SK-N-SH (cell line): ENCODE data around the gene AP1AR. TPM values are rescaled to one million over a fixed set of nuclear protein-coding genes. Genes with fewer than 3 reads are reported as not detected.

Experiments used
- CTCF ChIA-PET: fragments of 300-600, 350-600 bp; formaldehyde crosslinking; extraction: SDS; loops from one replicate; lab custom pipeline; 2021; lab: Yijun Ruan, JAX
- POLR2A ChIA-PET: fragments of 350-600 bp; sonication (Branson Sonifier 250); formaldehyde crosslinking; extraction: SDS; loops from one replicate; lab custom pipeline; 2020; ENCODE audit warnings: antibody characterized with exemption, inconsistent platforms; lab: Yijun Ruan, JAX
- DNase-seq: peaks from one replicate; pipeline ENCODE4 v3.0.0; 2012
- H2AFZ ChIP-seq: fragments of 200-600 bp; sonication (generic); 2 replicates; pipeline ENCODE4 v1.8.1; 2016; ENCODE audit warnings: antibody characterized with exemption, mild to moderate bottlenecking, low read depth
- H3F3A ChIP-seq: fragments of 200-600 bp; sonication (generic); replicated peaks from 2 replicates; pipeline ENCODE3; 2016; ENCODE audit warnings: antibody characterized with exemption, mild to moderate bottlenecking; ENCODE audit not compliant: insufficient read depth
- H3K27ac ChIP-seq, 2 experiments: fragments of 200-500 bp in 1 of 2; fragments of 200-600 bp in 1 of 2; sonication (Bioruptor generic) in 1 of 2; sonication (generic), shearing (Covaris generic) in 1 of 2; 2 replicates each; pipeline versions ENCODE4 v1.5.1 to v1.6.1; 2014 to 2016; ENCODE audit warnings: low read depth in 2 of 2, inconsistent platforms in 1 of 2, low read length in 1 of 2, mild to moderate bottlenecking in 1 of 2, mixed read lengths in 1 of 2
- H3K27me3 ChIP-seq: fragments of 200-600 bp; sonication (generic), shearing (Covaris generic); 2 replicates; pipeline ENCODE4 v1.6.1; 2016; ENCODE audit warnings: mixed run types; ENCODE audit not compliant: insufficient read depth
- H3K36me3 ChIP-seq, 2 experiments: fragments of 200-500 bp in 1 of 2; fragments of 200-600 bp in 1 of 2; sonication (Bioruptor generic) in 1 of 2; sonication (generic) in 1 of 2; replicated peaks in 1 of 2; 2 replicates each; pipeline versions ENCODE3 to v1.5.1; 2014 to 2016; ENCODE audit warnings: low read length in 1 of 2, mild to moderate bottlenecking in 1 of 2; ENCODE audit not compliant: insufficient read depth in 2 of 2, control insufficient read depth in 1 of 2
- H3K4me1 ChIP-seq, 2 experiments: fragments of 200-500 bp in 1 of 2; fragments of 200-600 bp in 1 of 2; sonication (Bioruptor generic) in 1 of 2; sonication (generic), shearing (Covaris generic) in 1 of 2; 2 replicates each; pipeline versions ENCODE4 v1.5.1 to v1.6.1; 2014 to 2016; ENCODE audit warnings: low read depth in 1 of 2, low read length in 1 of 2, mixed run types in 1 of 2; ENCODE audit not compliant: insufficient read depth in 2 of 2, control insufficient read depth in 1 of 2
- H3K4me2 ChIP-seq: fragments of 200-600 bp; sonication (generic), shearing (Covaris generic); 2 replicates; pipeline ENCODE4 v1.6.1; 2017; ENCODE audit warnings: mixed run types
- H3K4me3 ChIP-seq, 2 experiments: fragments of 200-500 bp in 1 of 2; fragments of 200-600 bp in 1 of 2; sonication (Bioruptor generic) in 1 of 2; sonication (generic), shearing (Covaris generic) in 1 of 2; 2 replicates each; pipeline versions ENCODE4 v1.5.1 to v1.8.1; 2014 to 2016; ENCODE audit warnings: low read depth in 2 of 2, inconsistent platforms in 1 of 2, low read length in 1 of 2, mild to moderate bottlenecking in 1 of 2, mixed read lengths in 1 of 2, moderate library complexity in 1 of 2
- H3K79me2 ChIP-seq: fragments of 200-600 bp; sonication (generic); 2 replicates; pipeline ENCODE4 v1.8.1; 2017; ENCODE audit warnings: mild to moderate bottlenecking; ENCODE audit not compliant: insufficient read depth
- H3K9ac ChIP-seq: fragments of 200-600 bp; sonication (generic); 2 replicates; pipeline ENCODE4 v1.6.1; 2017; ENCODE audit warnings: mixed run types
- H3K9me2 ChIP-seq: fragments of 200-600 bp; sonication (generic); 2 replicates; pipeline ENCODE4 v1.6.1; 2017; ENCODE audit warnings: mixed run types
- H3K9me3 ChIP-seq: fragments of 200-600 bp; sonication (generic); 2 replicates; pipeline ENCODE4 v1.6.1; 2017; ENCODE audit warnings: mixed run types, mild to moderate bottlenecking, moderate library complexity
- H4K20me1 ChIP-seq: fragments of 200-600 bp; sonication (generic); 2 replicates; pipeline ENCODE4 v1.6.1; 2017; ENCODE audit warnings: mild to moderate bottlenecking, mixed run types; ENCODE audit not compliant: insufficient read depth
- CTCF ChIP-seq: fragments of 200-600 bp; sonication (generic); IDR thresholded peaks from 2 replicates; pipeline ENCODE4 v1.6.1; 2017; ENCODE audit warnings: antibody characterized with exemption, mild to moderate bottlenecking, moderate library complexity
- ELF1 ChIP-seq: IDR thresholded peaks from 2 replicates; pipeline ENCODE4 v1.4.0; 2012
- FOSL2 ChIP-seq: IDR thresholded peaks from 2 replicates; pipeline ENCODE4 v1.4.0; 2012; ENCODE audit warnings: low read depth, mild to moderate bottlenecking, moderate library complexity, borderline replicate concordance
- FOXJ3 ChIP-seq: sonication (generic); formaldehyde crosslinking; IDR thresholded peaks from 2 replicates; pipeline ENCODE4 v1.5.1; 2020; ENCODE audit warnings: mild to moderate bottlenecking, missing genetic modification reagents
- GABPA ChIP-seq: IDR thresholded peaks from 2 replicates; pipeline ENCODE4 v1.4.0; 2012; ENCODE audit warnings: low read depth, mild to moderate bottlenecking
- GATA2 ChIP-seq: sonication (generic); formaldehyde crosslinking; IDR thresholded peaks from 2 replicates; pipeline ENCODE4 v1.5.0; 2020; ENCODE audit warnings: mild to moderate bottlenecking, missing genetic modification reagents
- JUND ChIP-seq: IDR thresholded peaks from 2 replicates; pipeline ENCODE4 v1.4.0; 2012
- MAX ChIP-seq: IDR thresholded peaks from 2 replicates; pipeline ENCODE4 v1.4.0; 2012; ENCODE audit warnings: low read depth
- MEF2A ChIP-seq: IDR thresholded peaks from 2 replicates; pipeline ENCODE4 v1.4.0; 2012; ENCODE audit warnings: low read depth, borderline replicate concordance
- NFIC ChIP-seq: IDR thresholded peaks from 2 replicates; pipeline ENCODE4 v1.4.0; 2012; ENCODE audit warnings: borderline replicate concordance
- NRF1 ChIP-seq: IDR thresholded peaks from 2 replicates; pipeline ENCODE4 v1.6.1; 2012; ENCODE audit warnings: low read depth, mild to moderate bottlenecking, low read length
- POLR2AphosphoS5 ChIP-seq: IDR thresholded peaks from 2 replicates; pipeline ENCODE4 v1.6.1; 2012; ENCODE audit warnings: low read depth, low read length
- RCOR1 ChIP-seq: fragments of 150-350 bp; IDR thresholded peaks from 2 replicates; pipeline ENCODE4 v1.6.1; 2017; ENCODE audit warnings: antibody characterized with exemption, low read length
- RFX5 ChIP-seq: IDR thresholded peaks from 2 replicates; pipeline ENCODE4 v1.6.1; 2012; ENCODE audit warnings: mild to moderate bottlenecking, improper control_type of control experiment, low read length
- RXRA ChIP-seq: IDR thresholded peaks from 2 replicates; pipeline ENCODE4 v1.4.0; 2012; ENCODE audit warnings: low read depth, mild to moderate bottlenecking, borderline replicate concordance
- SIN3A ChIP-seq: IDR thresholded peaks from 2 replicates; pipeline ENCODE4 v1.6.1; 2012; ENCODE audit warnings: low read depth, mild to moderate bottlenecking, low read length, moderate library complexity, borderline replicate concordance
- SMC3 ChIP-seq: IDR thresholded peaks from 2 replicates; pipeline ENCODE4 v1.6.1; 2012; ENCODE audit warnings: low read depth, low read length, improper control_type of control experiment
- TAF1 ChIP-seq: IDR thresholded peaks from 2 replicates; pipeline ENCODE4 v1.6.1; 2012; ENCODE audit warnings: low read depth, mild to moderate bottlenecking, low read length, moderate library complexity, borderline replicate concordance
- TCF12 ChIP-seq: IDR thresholded peaks from 2 replicates; pipeline ENCODE4 v1.4.0; 2012
- TEAD4 ChIP-seq: IDR thresholded peaks from 2 replicates; pipeline ENCODE4 v1.4.0; 2012; ENCODE audit warnings: mild to moderate bottlenecking, borderline replicate concordance; ENCODE audit not compliant: insufficient read depth
- YY1 ChIP-seq: IDR thresholded peaks from 2 replicates; pipeline ENCODE4 v1.4.0; 2012; ENCODE audit warnings: low read depth, mild to moderate bottlenecking
- WGBS: methylation state at CpG from one replicate; pipeline ENCODE4 v1.1.6; 2017; ENCODE audit warnings: low lambda C conversion rate; 5-methylcytosine and 5-hydroxymethylcytosine counted together
- polyA plus RNA-seq, 3 experiments: library from polyadenylated mRNA; depleted of rRNA; stranded (reverse); fragments of >200 nt; gene quantifications; 2 replicates each; pipeline ENCODE4 v1.2.3, GENCODE V29; 2012
- TF ChIP-seq, protein P1 (sequence below): IDR thresholded peaks from 2 replicates; pipeline ENCODE4 v1.4.0; 2012; ENCODE audit warnings: low read depth, borderline replicate concordance

The AP1AR gene
- polyA plus RNA-seq, 1 of the 3 experiments (the other 2 are of a cell fraction) = 8.5 TPM

DNA sequence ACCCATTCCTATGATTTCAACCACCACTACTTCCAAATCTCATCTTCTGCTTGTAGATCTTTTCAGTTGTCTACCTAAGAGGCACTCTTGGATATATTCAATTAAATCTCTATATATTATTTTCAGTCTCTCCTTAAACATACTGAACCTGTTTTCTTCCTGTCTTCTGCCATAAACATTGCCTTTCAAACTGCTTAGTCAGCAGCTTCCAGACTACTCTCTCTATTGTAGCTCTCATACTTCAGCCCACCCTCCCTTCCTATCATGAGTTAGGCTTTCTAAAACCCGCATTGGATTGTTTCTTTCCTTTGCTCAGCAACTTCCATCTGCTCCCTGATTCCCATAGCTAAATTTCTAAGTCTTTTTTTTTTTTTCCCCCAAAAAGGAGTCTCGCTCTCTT lies 4.5 kb downstream of the AP1AR start:
- Histone ChIP-seq H3K9me2 (no peaks in the 10 kb centered on the region), H3F3A (peaks cover 14% of the 10 kb centered on the region), H3K27me3 (no peaks in the 10 kb centered on the region), H3K79me2 (peaks cover 67% of the 10 kb centered on the region), H3K4me1 (peaks cover 0 to 3% of the 10 kb centered on the region in 2 experiments; a peak in 2 of 4 replicates), H3K9me3 (no peaks in the 10 kb centered on the region)
- TF ChIP-seq, protein P1, sequence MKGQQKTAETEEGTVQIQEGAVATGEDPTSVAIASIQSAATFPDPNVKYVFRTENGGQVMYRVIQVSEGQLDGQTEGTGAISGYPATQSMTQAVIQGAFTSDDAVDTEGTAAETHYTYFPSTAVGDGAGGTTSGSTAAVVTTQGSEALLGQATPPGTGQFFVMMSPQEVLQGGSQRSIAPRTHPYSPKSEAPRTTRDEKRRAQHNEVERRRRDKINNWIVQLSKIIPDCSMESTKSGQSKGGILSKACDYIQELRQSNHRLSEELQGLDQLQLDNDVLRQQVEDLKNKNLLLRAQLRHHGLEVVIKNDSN = no peak
- no peak for TF ChIP-seq RFX5
- TF ChIP-seq YY1 = no peak
- TF ChIP-seq SMC3 = no peak
- TF ChIP-seq NRF1 = no peak
- no peak for TF ChIP-seq NFIC
- TF ChIP-seq TEAD4 = no peak
- no peak for TF ChIP-seq POLR2AphosphoS5
- no peak for TF ChIP-seq RXRA
- TF ChIP-seq MAX = no peak
- no peak for TF ChIP-seq JUND
- no peak for TF ChIP-seq MEF2A
- TF ChIP-seq CTCF = no peak
- TF ChIP-seq, all 33 proteins: peak for 0
- WGBS = 92% methylated on average over 2 of the region's 2 CpGs
- H3K4me2 ChIP-seq = no peak overlapping the region
- no peak overlapping the region for H2AFZ ChIP-seq
- ChIA-PET CTCF (interaction anchor here (0.6 to 7.1 kb wide), 12 partner anchors 9 to 1582 kb away, joined by 3 to 74 read pairs (median 4); no protein-coding TSS in a partner anchor), POLR2A (no interaction called here)
- H3K27ac ChIP-seq = no peak overlapping the region
- H3K36me3 ChIP-seq = peaks cover 0 to 3% of the 10 kb centered on the region in 2 experiments
- H3K4me3 ChIP-seq = no peak overlapping the region
- no peak overlapping the region for H3K9ac ChIP-seq
- no peak for DNase-seq
- H4K20me1 ChIP-seq = no peaks in the 10 kb centered on the region; the same call in 1 of the 2 replicates

DNA sequence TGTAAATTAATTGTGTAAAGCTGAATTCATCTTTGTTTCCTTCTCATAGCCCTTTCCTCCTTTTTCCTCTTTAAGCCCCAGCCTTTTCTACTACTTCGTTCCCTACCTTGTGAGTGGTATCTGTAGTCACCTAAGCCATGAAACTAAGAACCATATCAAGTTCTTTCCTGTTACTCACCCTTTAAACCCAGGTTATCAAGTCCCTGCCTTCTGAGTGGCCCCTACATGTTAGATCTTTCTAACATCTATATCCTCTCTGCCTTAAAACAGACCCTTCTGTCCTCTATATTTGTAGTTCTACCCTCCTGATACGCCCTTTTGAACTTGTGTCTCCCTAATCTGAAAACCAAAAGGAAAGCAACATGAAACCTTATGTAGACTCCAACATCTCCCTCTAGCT lies 7.2 kb downstream of the AP1AR start:
- 100% methylated on average over 2 of the region's 2 CpGs for WGBS
- DNase-seq = no peak
- Histone ChIP-seq H3K27ac (no peak overlapping the region), H3K4me2 (no peak overlapping the region), H3K79me2 (peaks cover 58% of the 10 kb centered on the region), H4K20me1 (no peaks in the 10 kb centered on the region; the same call in 1 of the 2 replicates), H3K27me3 (no peaks in the 10 kb centered on the region), H3K4me1 (peaks cover 0 to 3% of the 10 kb centered on the region in 2 experiments; a peak in 2 of 4 replicates), H2AFZ (no peak overlapping the region), H3K4me3 (no peak overlapping the region), H3K36me3 (peaks cover 0 to 5% of the 10 kb centered on the region in 2 experiments), H3K9me3 (no peaks in the 10 kb centered on the region), H3K9me2 (no peaks in the 10 kb centered on the region), H3F3A (peaks cover 10% of the 10 kb centered on the region), H3K9ac (no peak overlapping the region)
- ChIA-PET CTCF (no interaction called here), POLR2A (no interaction called here)
- TF ChIP-seq GABPA = no peak
- no peak for TF ChIP-seq MAX
- no peak for TF ChIP-seq TCF12
- no peak for TF ChIP-seq FOXJ3
- TF ChIP-seq SIN3A = no peak
- TF ChIP-seq POLR2AphosphoS5 = no peak
- no peak for TF ChIP-seq FOSL2
- no peak for TF ChIP-seq GATA2 (CRISPR knock-in tag)
- no peak for TF ChIP-seq NFIC
- no peak for TF ChIP-seq RFX5
- no peak for TF ChIP-seq SMC3
- no peak for TF ChIP-seq JUND
- TF ChIP-seq TAF1 = no peak
- no peak for TF ChIP-seq CTCF
- TF ChIP-seq ELF1 = no peak
- no peak for TF ChIP-seq RCOR1
